Measurements from ENCODE around the gene HIVEP3.

GRCh38 chr1:41718497-41718896, 200.2 kb downstream of the HIVEP3 start:
- no peak for TF ChIP-seq POLR2AphosphoS5 (IDR thresholded peaks at IDR 0.05; ENCODE audit: low read depth, low read length)
- TF ChIP-seq POLR2A (IDR thresholded peaks at IDR 0.05; ENCODE audit: low read depth, low read length) = no peak
- TF ChIP-seq SPI1 (IDR thresholded peaks at IDR 0.05; ENCODE audit: low read depth, low read length) = no peak
- no peak for TF ChIP-seq TAF1 (IDR thresholded peaks at IDR 0.05; ENCODE audit: low read depth, low read length)
- TF ChIP-seq PAX5 (IDR thresholded peaks at IDR 0.05; ENCODE audit: insufficient read depth, low read length, severe bottlenecking) = no peak

All from GM12891 (cell line).